Activated CD8-positive, alpha-beta memory T cell treated with anti-CD3 and anti-CD28 coated beads, Interleukin-2, amount 50 U/mL, for 4 hours (primary cell): ENCODE results near the gene TBX5.
"Not testable (repeated sequence)": the region's sequence is repeated elsewhere in the genome, so short reads cannot be mapped to it uniquely, and the experiment has no call there.

ENCODE experiments used
- DNase-seq: peaks from one replicate; pipeline ENCODE4 v3.0.0-alpha.2; 2020

TBX5 gene

DNA sequence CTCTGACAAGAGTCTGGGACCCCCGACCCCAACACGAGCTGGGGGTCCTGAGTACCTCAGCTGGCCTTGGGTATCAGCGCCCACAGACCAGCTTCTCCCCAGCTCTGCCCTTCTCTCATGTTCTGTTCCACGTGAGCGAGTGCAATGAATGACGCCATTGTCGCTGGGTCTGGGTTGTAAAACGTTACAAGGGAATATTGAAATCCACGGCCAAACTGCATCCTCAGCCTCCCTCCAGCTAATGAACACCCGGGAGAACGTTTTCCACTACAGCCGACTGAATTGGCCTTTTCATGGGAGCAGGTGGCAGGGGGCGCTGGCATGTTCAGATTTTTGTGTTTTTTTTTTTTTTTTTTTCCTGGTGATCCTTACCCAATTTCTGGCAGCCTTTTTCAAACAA lies 34.7 kb downstream of the TBX5 start:
- DNase-seq: no peak

DNA sequence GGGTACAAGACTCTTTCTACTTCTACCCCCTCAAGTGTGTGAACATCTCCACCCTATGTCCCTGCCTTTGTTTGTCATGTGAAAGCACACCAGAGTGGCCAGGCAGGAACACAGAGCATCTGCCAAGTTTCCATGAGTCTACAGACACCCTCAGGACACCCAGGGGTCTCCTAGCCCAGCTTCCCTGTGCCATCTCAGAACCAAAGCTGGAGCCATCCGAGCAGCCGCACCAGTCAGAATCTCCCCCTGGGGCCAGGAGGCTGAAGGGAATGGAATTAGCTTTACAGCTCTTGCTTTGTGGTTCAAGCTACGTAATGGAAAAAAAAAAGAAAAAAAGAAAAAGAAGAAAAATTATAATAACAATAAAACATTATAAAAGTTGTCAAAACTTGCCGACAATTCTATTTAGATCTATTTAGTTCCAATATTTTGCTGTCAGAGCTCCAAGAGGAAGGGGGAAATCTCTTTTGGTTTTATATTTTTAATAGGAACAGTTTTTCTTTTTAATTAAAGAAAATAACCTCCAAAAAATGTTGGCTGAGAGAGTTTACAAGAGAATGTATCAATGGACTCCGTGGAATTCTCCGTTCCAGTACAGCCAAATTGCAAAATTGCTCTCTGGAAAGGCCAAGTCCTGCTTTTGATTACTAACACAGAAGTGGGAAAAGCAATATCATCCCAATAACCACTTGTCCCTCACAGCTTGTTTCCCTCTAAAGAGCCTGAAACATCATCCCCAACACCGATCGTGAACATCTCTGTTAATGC lies 37.1 kb downstream of the TBX5 start:
- DNase-seq: no peak

DNA sequence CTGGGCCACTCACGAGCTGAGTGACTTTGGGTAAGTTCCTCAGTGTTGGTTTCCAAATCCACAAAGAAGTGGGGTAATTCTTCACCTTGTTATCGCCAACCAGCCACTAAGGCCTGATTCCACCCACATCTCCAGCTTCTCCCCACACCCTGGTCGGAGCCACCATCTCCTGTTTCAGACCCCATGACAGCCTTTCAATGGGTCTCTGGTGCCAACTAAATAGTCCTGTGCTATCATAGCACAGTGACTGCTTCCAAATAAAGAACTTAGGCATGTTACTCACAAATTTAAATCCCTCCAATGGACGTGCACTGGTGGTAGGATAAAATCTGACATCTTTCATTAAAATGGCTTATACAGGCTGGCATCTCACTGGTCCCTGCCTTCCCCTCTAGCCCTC lies 44.0 kb downstream of the TBX5 start:
- DNase-seq: no peak

DNA sequence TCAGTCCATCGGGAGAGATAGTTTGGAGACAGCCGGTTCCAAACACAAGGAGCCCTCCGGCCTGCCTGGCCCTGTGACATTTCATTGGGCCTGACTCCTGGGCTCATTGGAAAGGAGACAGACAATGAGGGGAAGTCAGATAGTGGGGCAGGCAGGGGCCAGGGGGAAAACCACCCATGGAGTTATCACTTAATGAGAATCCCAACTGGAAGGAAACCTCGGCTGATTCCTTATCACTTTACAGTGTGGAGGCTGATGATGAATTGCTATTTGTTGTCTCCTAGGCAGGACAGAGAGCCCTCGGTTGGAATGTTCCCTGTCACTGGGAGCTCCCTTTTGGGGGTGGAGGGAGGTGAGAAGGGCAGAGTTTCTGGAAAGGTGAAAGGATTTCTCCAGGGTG lies 44.4 kb downstream of the TBX5 start:
- DNase-seq: no peak

GRCh38 chr12:114360485-114360884 lies 45.5 kb downstream of the TBX5 start:
- no peak for DNase-seq

GRCh38 chr12:114355389-114356088 lies 50.4 kb downstream of the TBX5 start:
- DNase-seq: no peak

- not testable (repeated sequence) for DNase-seq
Observed at GRCh38 chr12:114349239-114349638, 56.7 kb downstream of the TBX5 start.

DNA sequence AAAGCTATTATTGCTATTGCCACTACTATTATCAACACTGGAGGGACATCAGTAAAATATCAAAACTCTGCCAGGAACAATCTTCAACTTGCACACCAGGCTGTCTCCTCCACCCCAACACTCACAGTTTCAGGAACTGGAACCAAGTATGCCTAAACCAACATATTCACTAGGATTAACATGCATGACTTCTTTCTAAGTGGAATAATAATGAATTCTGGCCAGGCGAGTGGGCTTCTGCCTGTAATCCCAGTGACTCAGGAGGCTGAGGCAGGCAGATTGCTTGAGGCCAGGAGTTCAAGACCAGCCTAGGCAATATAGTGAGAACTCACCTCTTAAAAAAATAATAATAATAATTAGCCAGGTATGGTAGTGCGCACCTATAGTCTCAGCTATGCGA lies 58.1 kb downstream of the TBX5 start:
- no peak for DNase-seq

DNA sequence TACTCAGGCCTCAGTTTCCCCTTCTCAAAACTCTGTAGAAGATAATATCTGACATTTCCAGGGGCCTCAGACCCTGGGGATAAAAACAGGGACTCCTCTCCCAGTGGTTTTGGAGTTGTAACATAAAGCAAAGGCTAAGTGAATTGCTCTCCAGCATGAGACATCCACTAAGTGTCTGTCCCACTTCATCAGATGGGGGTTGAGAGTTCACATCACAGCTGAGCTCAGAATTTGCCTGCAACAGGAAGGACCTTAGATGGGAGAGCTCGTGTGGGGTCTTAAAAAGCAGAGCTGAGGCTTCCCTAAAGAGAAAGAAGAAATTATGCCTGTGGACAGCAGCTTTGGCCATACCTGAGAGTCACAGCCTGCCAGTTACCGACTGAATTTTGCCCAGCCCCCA lies 61.1 kb downstream of the TBX5 start:
- no peak for DNase-seq

DNA sequence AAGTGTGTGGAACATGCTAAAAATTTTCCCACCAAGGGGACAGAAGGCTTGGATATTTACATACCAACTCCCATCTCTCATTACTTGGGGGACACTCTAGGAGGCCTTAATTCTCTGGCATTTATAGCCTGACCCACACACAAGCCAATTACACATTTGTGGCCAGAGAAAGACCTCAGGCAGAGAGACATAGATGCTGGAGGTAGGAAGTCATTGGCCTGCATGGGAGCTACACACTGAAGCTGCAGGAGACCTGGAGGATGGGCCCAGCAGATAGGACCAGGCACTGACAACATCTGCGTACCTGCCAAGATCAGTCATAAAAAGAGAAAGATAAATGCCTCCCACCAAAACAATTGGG lies 61.7 kb downstream of the TBX5 start:
- DNase-seq: no peak

DNA sequence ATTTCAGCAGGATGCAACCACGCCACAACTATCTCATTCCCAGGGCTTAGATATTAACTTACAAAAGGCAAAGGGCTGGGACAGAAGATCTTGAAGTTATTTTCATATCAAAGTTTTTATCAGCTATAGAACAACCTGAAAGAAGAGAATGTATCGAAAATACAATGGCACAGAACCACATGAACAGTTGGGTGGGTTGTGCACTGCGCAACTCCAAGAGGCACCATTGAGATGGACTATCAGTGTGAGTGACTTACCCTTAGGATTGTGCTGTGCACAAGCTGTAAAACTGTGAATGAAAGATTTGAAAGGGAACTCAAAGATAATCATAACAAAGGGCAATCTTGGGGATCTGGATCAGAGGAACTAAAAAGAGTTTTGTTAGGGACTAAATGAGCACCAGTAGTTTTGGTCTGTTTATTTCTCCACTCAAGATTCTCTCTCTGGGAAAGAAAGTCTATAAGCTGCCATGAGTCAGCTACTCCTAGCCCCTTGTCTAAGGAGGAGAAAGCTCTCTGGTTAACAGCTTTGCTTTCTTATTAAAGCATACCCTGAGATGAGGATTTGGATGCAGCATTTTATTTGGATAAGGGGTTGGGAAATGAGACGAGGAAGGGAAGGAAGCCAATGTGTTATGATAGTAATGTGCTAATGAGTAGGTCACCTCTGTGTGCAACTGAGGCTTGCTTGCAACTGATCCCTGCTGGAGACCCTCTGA lies 62.2 kb downstream of the TBX5 start:
- DNase-seq: no peak

DNA sequence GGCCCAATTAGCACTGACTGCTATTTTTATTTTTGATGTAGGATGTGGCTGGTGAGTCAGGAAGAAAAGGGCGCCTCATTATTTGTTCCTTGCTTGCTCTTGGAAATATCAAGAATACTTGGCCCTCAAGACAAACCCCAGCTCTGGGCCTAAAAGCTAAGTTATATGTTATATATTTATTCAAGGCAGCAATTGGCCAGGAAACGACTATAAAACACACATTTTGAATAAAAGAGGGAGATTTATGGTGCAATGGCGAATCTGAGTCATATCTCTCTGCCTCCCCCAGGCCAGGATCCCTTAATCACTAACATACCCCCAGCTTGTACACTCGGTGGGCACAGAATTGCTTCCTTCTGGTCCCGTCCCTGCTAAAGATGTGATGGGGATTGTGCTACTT lies 63.3 kb downstream of the TBX5 start:
- no peak for DNase-seq

GRCh38 chr12:114341635-114342034 lies 64.3 kb downstream of the TBX5 start:
- DNase-seq: no peak

DNA sequence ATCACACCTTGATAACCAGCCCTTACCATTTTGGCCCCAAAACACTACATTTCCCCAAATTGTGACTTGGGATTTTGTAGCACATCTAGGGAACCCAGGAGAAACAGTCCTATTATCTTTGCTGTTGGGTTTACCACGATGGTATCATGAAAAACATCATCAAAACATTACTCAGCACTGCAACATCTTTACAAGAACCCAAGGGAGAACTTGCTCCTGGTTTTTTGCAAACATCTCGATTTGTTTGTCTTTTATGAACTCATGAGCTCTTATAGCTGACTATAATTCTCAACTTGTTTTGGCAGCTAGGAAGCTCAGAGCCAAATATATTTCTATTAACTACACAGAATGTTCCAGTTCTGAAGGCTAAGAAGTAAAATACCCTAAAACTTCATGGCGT lies 65.7 kb downstream of the TBX5 start:
- DNase-seq: no peak

GRCh38 chr12:114339626-114340025 lies 66.3 kb downstream of the TBX5 start:
- DNase-seq: no peak

- no peak for DNase-seq
Observed at GRCh38 chr12:114335607-114336006, 70.3 kb downstream of the TBX5 start.

DNA sequence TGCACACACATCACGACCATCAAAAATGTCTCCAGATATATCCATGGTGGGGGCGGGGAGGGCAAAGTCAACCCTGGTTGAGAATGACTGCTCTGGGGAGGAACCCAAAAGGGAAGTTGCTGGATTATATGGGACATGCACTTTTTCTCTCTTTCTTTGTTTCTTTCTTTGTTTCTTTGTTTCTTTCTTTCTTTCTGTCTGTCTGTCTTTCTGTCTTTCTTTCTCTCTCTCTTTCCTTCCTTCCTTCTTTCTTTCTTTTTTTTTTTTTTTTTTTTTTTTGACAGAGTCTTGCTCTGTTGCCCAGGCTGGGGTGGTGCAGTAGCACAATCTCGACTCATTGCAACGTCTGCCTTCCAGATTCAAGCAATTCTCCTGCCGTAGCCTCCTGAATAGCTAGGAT lies 71.5 kb downstream of the TBX5 start:
- no peak for DNase-seq

DNA sequence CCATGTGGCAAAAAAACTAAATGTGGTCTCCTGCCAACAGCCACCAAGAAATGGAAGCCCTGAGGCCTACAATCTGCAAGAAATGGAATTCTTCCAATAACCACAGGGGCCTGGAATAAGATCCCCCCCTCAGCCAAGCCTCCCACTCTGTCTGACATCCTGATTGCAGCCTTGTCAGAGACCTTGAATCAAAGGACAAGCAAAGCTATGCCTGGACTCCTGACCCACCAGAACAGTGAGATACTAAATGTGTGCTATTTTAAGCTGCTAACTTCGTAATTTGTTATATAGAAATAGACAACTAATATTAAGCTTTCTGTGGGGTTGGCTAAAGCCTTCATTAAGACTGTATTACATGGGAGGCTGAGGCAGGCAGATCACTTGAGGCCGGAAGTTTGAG lies 77.7 kb downstream of the TBX5 start:
- no peak for DNase-seq

- no peak for DNase-seq
Observed at GRCh38 chr12:114327765-114328164, 78.2 kb downstream of the TBX5 start.

DNA sequence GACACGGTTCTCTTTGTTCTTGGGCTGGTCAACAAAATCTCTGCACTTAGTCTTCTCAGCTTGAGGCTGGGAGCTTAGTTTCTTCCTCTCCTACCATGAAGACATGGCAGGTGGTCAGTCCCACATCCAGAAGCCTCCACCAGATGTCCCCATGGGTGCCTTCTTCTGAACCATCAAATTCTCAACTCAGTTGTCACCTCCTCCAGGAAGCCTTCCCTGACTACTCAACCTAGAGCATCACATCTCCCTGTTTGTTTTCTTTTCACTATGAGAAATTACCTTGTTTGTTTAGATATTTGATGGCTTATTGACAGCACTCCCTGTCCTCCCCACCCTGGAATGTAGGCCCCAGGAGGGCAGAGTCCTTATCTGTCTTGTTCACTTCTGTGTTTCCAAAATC lies 84.4 kb downstream of the TBX5 start:
- no peak for DNase-seq

GRCh38 chr12:114320968-114321367 lies 85.0 kb downstream of the TBX5 start:
- DNase-seq: no peak

DNA sequence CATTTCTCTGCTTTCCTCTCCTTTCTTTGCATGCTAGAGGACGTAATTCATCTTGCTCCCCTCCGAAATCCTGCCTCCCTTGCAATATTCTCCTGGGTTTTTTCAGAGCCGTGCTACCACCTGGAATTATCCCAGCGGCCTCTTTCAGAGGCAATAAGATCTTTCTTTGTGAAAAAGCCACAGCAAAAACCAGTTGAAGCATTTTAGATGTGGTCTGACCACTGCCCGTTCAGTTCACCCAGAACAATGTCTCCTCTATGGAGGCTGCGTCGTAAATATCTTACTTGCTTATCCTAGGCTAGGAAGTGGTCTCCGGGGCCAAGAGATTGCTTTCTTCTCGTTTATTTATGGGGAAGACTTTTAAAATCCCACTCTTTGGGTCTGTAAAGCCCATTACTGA lies 85.8 kb downstream of the TBX5 start:
- no peak for DNase-seq

GRCh38 chr12:114319422-114319821 lies 86.5 kb downstream of the TBX5 start:
- DNase-seq: no peak

- no peak for DNase-seq
Observed at GRCh38 chr12:114318984-114319383, 87.0 kb downstream of the TBX5 start.
